HUES6 (cell line): ENCODE data around the gene DENND1A.

Experiments
- H3K27ac ChIP-seq: 2 replicates; pipeline ENCODE4 v1.7.0; 2013; ENCODE audit warnings: low read depth, mild to moderate bottlenecking, low read length, inconsistent platforms
- H3K27me3 ChIP-seq: 2 replicates; pipeline ENCODE4 v1.6.1; 2013; ENCODE audit warnings: low read length; ENCODE audit not compliant: control insufficient read depth, insufficient read depth
- H3K36me3 ChIP-seq: 2 replicates; pipeline ENCODE4 v1.6.1; 2013; ENCODE audit warnings: low read length; ENCODE audit not compliant: control insufficient read depth, insufficient read depth
- H3K4me1 ChIP-seq: 2 replicates; pipeline ENCODE4 v1.6.1; 2013; ENCODE audit warnings: low read length; ENCODE audit not compliant: control insufficient read depth, insufficient read depth
- H3K4me3 ChIP-seq: 2 replicates; pipeline ENCODE4 v1.5.1; 2013; ENCODE audit warnings: low read depth, low read length
- H3K9ac ChIP-seq: one replicate; pipeline ENCODE4 v1.6.1; 2013; ENCODE audit warnings: mild to moderate bottlenecking, low read length
- H3K9me3 ChIP-seq: 2 replicates; pipeline ENCODE4 v1.6.1; 2013; ENCODE audit warnings: low read depth, low read length; ENCODE audit not compliant: control insufficient read depth, insufficient read depth

The DENND1A gene

GRCh38 chr9:123629531-123629930, 300.4 kb downstream of the DENND1A start:
- Histone ChIP-seq H3K4me3 (no peak overlapping the region), H3K9me3 (no peaks in the 10 kb centered on the region), H3K27me3 (no peaks in the 10 kb centered on the region), H3K36me3 (no peaks in the 10 kb centered on the region), H3K27ac (no peak overlapping the region), H3K9ac (no peak overlapping the region), H3K4me1 (no peaks in the 10 kb centered on the region)

- Histone ChIP-seq H3K36me3 (no peaks in the 10 kb centered on the region), H3K9me3 (no peaks in the 10 kb centered on the region), H3K4me3 (no peak overlapping the region), H3K27ac (no peak overlapping the region), H3K4me1 (peaks cover 12% of the 10 kb centered on the region), H3K9ac (no peak overlapping the region), H3K27me3 (no peaks in the 10 kb centered on the region)
These were observed 307.1 kb downstream of the DENND1A start for GRCh38 chr9:123622711-123623241.

GRCh38 chr9:123620239-123620638, 309.7 kb downstream of the DENND1A start:
- Histone ChIP-seq H3K4me3 (no peak overlapping the region), H3K27ac (no peak overlapping the region), H3K4me1 (peaks cover 29% of the 10 kb centered on the region), H3K9ac (no peak overlapping the region), H3K36me3 (no peaks in the 10 kb centered on the region), H3K27me3 (no peaks in the 10 kb centered on the region), H3K9me3 (no peaks in the 10 kb centered on the region)

- no peaks in the 10 kb centered on the region for H3K36me3 ChIP-seq
- H3K9me3 ChIP-seq: no peaks in the 10 kb centered on the region
- H3K27ac ChIP-seq: no peak overlapping the region
- H3K4me1 ChIP-seq: peaks cover 26% of the 10 kb centered on the region
- no peaks in the 10 kb centered on the region for H3K27me3 ChIP-seq
- no peak overlapping the region for H3K4me3 ChIP-seq
- H3K9ac ChIP-seq: no peak overlapping the region
These were observed 311.8 kb downstream of the DENND1A start for GRCh38 chr9:123617952-123618678.

GRCh38 chr9:123617286-123617685, 312.6 kb downstream of the DENND1A start:
- Histone ChIP-seq H3K9me3 (no peaks in the 10 kb centered on the region), H3K36me3 (no peaks in the 10 kb centered on the region), H3K4me3 (no peak overlapping the region), H3K4me1 (peaks cover 26% of the 10 kb centered on the region), H3K9ac (no peak overlapping the region), H3K27ac (no peak overlapping the region), H3K27me3 (no peaks in the 10 kb centered on the region)

GRCh38 chr9:123616707-123617106, 313.2 kb downstream of the DENND1A start:
- H3K36me3 ChIP-seq: no peaks in the 10 kb centered on the region
- peaks cover 26% of the 10 kb centered on the region for H3K4me1 ChIP-seq
- no peak overlapping the region for H3K27ac ChIP-seq
- H3K4me3 ChIP-seq: no peak overlapping the region
- H3K9me3 ChIP-seq: no peaks in the 10 kb centered on the region
- H3K9ac ChIP-seq: no peak overlapping the region
- no peaks in the 10 kb centered on the region for H3K27me3 ChIP-seq

- H3K27ac ChIP-seq: no peak overlapping the region
- H3K4me1 ChIP-seq: peaks cover 26% of the 10 kb centered on the region
- H3K9me3 ChIP-seq: no peaks in the 10 kb centered on the region
- no peaks in the 10 kb centered on the region for H3K36me3 ChIP-seq
- H3K9ac ChIP-seq: no peak overlapping the region
- H3K4me3 ChIP-seq: no peak overlapping the region
- H3K27me3 ChIP-seq: no peaks in the 10 kb centered on the region
These were observed 314.5 kb downstream of the DENND1A start for GRCh38 chr9:123615381-123615780.

GRCh38 chr9:123614306-123615263, 315.3 kb downstream of the DENND1A start:
- Histone ChIP-seq H3K9ac (no peak overlapping the region), H3K36me3 (no peaks in the 10 kb centered on the region), H3K4me3 (no peak overlapping the region), H3K27ac (no peak overlapping the region), H3K27me3 (no peaks in the 10 kb centered on the region), H3K9me3 (no peaks in the 10 kb centered on the region), H3K4me1 (peaks cover 26% of the 10 kb centered on the region)

GRCh38 chr9:123611226-123611625, 318.7 kb downstream of the DENND1A start:
- no peaks in the 10 kb centered on the region for H3K27me3 ChIP-seq
- H3K9me3 ChIP-seq: no peaks in the 10 kb centered on the region
- H3K36me3 ChIP-seq: no peaks in the 10 kb centered on the region
- H3K9ac ChIP-seq: no peak overlapping the region
- peaks cover 16% of the 10 kb centered on the region; the same call in 1 of the 2 replicates for H3K4me1 ChIP-seq
- H3K4me3 ChIP-seq: no peak overlapping the region
- no peak overlapping the region for H3K27ac ChIP-seq

- H3K4me1 ChIP-seq: peaks cover 5% of the 10 kb centered on the region; the same call in 1 of the 2 replicates
These were observed 320.1 kb downstream of the DENND1A start for GRCh38 chr9:123609844-123610243.

GRCh38 chr9:123608104-123608503, 321.8 kb downstream of the DENND1A start:
- no peaks in the 10 kb centered on the region for H3K27me3 ChIP-seq
- H3K9me3 ChIP-seq: no peaks in the 10 kb centered on the region
- no peak overlapping the region for H3K4me3 ChIP-seq
- H3K9ac ChIP-seq: no peak overlapping the region
- H3K4me1 ChIP-seq: no peaks in the 10 kb centered on the region
- H3K27ac ChIP-seq: no peak overlapping the region
- H3K36me3 ChIP-seq: no peaks in the 10 kb centered on the region

More at GRCh38 chr9:123609844-123610243, 320.1 kb downstream of the DENND1A start:
- no peaks in the 10 kb centered on the region for H3K36me3 ChIP-seq
- H3K9me3 ChIP-seq: no peaks in the 10 kb centered on the region
- no peaks in the 10 kb centered on the region for H3K27me3 ChIP-seq
- no peak overlapping the region for H3K9ac ChIP-seq
- no peak overlapping the region for H3K27ac ChIP-seq
- no peak overlapping the region for H3K4me3 ChIP-seq
